H1 (cell line): Measurements from ENCODE around the gene CLDN6. TPM values are rescaled to one million over a fixed set of nuclear protein-coding genes. Genes with fewer than 3 reads are reported as not detected.

Source experiments
- ASH2L ChIP-seq: fragments of 200-600, 300-600 bp; sonication (generic); IDR thresholded peaks from one replicate; pipeline ENCODE4 v1.7.1; 2017; ENCODE audit warnings: low read length
- ATF2 ChIP-seq: IDR thresholded peaks from 2 replicates; pipeline ENCODE4 v1.6.1; 2012; ENCODE audit warnings: low read length, inconsistent platforms
- BRCA1 ChIP-seq: IDR thresholded peaks from 2 replicates; pipeline ENCODE4 v1.6.1; 2012; ENCODE audit warnings: low read depth, low read length, improper control_type of control experiment
- CBX8 ChIP-seq: fragments of 300-800, 300-1000 bp; sonication (generic); IDR thresholded peaks from 2 replicates; pipeline ENCODE4 v1.7.1; 2016; ENCODE audit warnings: low read depth, low read length, borderline replicate concordance
- CHD2 ChIP-seq: IDR thresholded peaks from 2 replicates; pipeline ENCODE4 v1.6.1; 2012; ENCODE audit warnings: low read length, improper control_type of control experiment
- CTBP2 ChIP-seq: IDR thresholded peaks from 2 replicates; pipeline ENCODE4 v1.7.0; 2011; ENCODE audit warnings: borderline replicate concordance, mild to moderate bottlenecking, moderate library complexity, mixed read lengths, low read length; ENCODE audit not compliant: insufficient read depth, insufficient read length
- EZH2 ChIP-seq: fragments of 200-600 bp; sonication (generic); IDR thresholded peaks from 2 replicates; pipeline ENCODE4 v1.7.1; 2012; ENCODE audit warnings: low read depth, mild to moderate bottlenecking, moderate library complexity, low read length, inconsistent platforms; ENCODE audit not compliant: severe bottlenecking
- FOSL1 ChIP-seq: IDR thresholded peaks from 2 replicates; pipeline ENCODE4 v1.6.1; 2011; ENCODE audit warnings: mild to moderate bottlenecking, low read depth, low read length, moderate library complexity; ENCODE audit not compliant: insufficient read depth
- GABPA ChIP-seq: IDR thresholded peaks from 2 replicates; pipeline ENCODE4 v1.6.1; 2011; ENCODE audit warnings: mild to moderate bottlenecking, low read length, moderate library complexity, borderline replicate concordance; ENCODE audit not compliant: insufficient read depth
- HDAC6 ChIP-seq: IDR thresholded peaks from one replicate; pipeline ENCODE4 v1.7.1; 2012; ENCODE audit warnings: low read depth, mild to moderate bottlenecking, inconsistent platforms, low read length, moderate library complexity
- JUND ChIP-seq: IDR thresholded peaks from 2 replicates; pipeline ENCODE4 v1.6.1; 2011; ENCODE audit warnings: mild to moderate bottlenecking, improper control_type of control experiment, low read length
- KDM1A ChIP-seq: fragments of 200-600, 300-600 bp; sonication (generic); IDR thresholded peaks from 2 replicates; pipeline ENCODE4 v1.7.1; 2016; ENCODE audit warnings: mild to moderate bottlenecking, low read length, borderline replicate concordance
- MAFK ChIP-seq: IDR thresholded peaks from 2 replicates; pipeline ENCODE4 v1.6.1; 2012; ENCODE audit warnings: low read depth, mild to moderate bottlenecking, improper control_type of control experiment, low read length
- NRF1 ChIP-seq: IDR thresholded peaks from 2 replicates; pipeline ENCODE4 v1.6.1; 2011; ENCODE audit warnings: mild to moderate bottlenecking, low read depth, low read length, improper control_type of control experiment
- POLR2A ChIP-seq, 2 experiments: IDR thresholded peaks; 1 replicate in 1 of 2; 2 replicates in 1 of 2; pipeline ENCODE4 v1.6.1; 2011; ENCODE audit warnings: low read depth in 2 of 2, low read length in 2 of 2, mild to moderate bottlenecking in 2 of 2; ENCODE audit errors: control extremely low read depth in 1 of 2
- POLR2AphosphoS5 ChIP-seq: IDR thresholded peaks from 2 replicates; pipeline ENCODE4 v1.6.1; 2011; ENCODE audit warnings: low read depth, low read length
- RFX5 ChIP-seq: IDR thresholded peaks from 2 replicates; pipeline ENCODE4 v1.6.1; 2011; ENCODE audit warnings: low read depth, low read length, improper control_type of control experiment, borderline replicate concordance
- SIX5 ChIP-seq: IDR thresholded peaks from 2 replicates; pipeline ENCODE4 v1.6.1; 2011; ENCODE audit warnings: mild to moderate bottlenecking, low read depth, low read length
- SP2 ChIP-seq: IDR thresholded peaks from 2 replicates; pipeline ENCODE4 v1.6.1; 2012; ENCODE audit warnings: mild to moderate bottlenecking, low read length, inconsistent platforms
- SUZ12 ChIP-seq: fragments of 200-600 bp; sonication (generic); IDR thresholded peaks from 2 replicates; pipeline ENCODE4 v1.6.1; 2012; ENCODE audit warnings: mild to moderate bottlenecking, inconsistent platforms, low read length, moderate library complexity, mixed read lengths
- TAF1 ChIP-seq: IDR thresholded peaks from 2 replicates; pipeline ENCODE4 v1.6.1; 2011; ENCODE audit warnings: mild to moderate bottlenecking, low read depth, low read length
- TCF12 ChIP-seq: IDR thresholded peaks from 2 replicates; pipeline ENCODE4 v1.6.1; 2011; ENCODE audit warnings: low read depth, mild to moderate bottlenecking, low read length
- polyA plus RNA-seq, 7 experiments: library from polyadenylated mRNA; depleted of rRNA in 3 of 7; stranded (reverse) in 5 of 7; unstranded in 2 of 7; fragments of >200 nt in 5 of 7; fragments of 200-250 nt in 2 of 7; gene quantifications; 1 replicate in 5 of 7; 2 replicates in 1 of 7; 4 replicates in 1 of 7; pipeline versions ENCODE4 v1.2.1 to v1.2.3, GENCODE V29; 2011 to 2013; ENCODE audit warnings: missing spikeins in 2 of 7, mixed read lengths in 2 of 7
- total RNA-seq: library from RNA; stranded (reverse); fragmentation: NEBNext Ultra II Directional; extraction: Animal tissue kit (Norgen Biotek cat#: 25700); gene quantifications from 2 replicates; pipeline ENCODE4 v1.2.1, GENCODE V29; 2021
- TF ChIP-seq, protein P1 (sequence below): IDR thresholded peaks from 2 replicates; pipeline ENCODE4 v1.6.1; 2012; ENCODE audit warnings: inconsistent platforms

The CLDN6 gene
- total and polyA plus RNA-seq, 2 of the 8 experiments (the other 6 are each of a cell fraction or from before 2014, with no cell fraction given), result 747 to 1,115 TPM

- TF ChIP-seq, protein P1, sequence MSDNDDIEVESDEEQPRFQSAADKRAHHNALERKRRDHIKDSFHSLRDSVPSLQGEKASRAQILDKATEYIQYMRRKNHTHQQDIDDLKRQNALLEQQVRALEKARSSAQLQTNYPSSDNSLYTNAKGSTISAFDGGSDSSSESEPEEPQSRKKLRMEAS, result peak; percentile 86
- TF ChIP-seq NRF1, result no peak; the same call in 1 of the 2 replicates
- TF ChIP-seq CHD2, result peak; percentile 87
- no peak for TF ChIP-seq CBX8
- no peak for TF ChIP-seq CTBP2
- no peak for TF ChIP-seq SP2
- TF ChIP-seq SUZ12, result no peak
- no peak for TF ChIP-seq FOSL1
- peak; percentile 58; the same call in 1 of the 2 replicates for TF ChIP-seq ATF2
- peak; percentile 72 for TF ChIP-seq TAF1
- TF ChIP-seq HDAC6, result no peak
- TF ChIP-seq TCF12, result peak; percentile 71; the same call in 1 of the 2 replicates
- TF ChIP-seq SIX5, result peak; percentile 96
- TF ChIP-seq GABPA, result no peak
- no peak for TF ChIP-seq KDM1A
- no peak for TF ChIP-seq RFX5
- no peak for TF ChIP-seq EZH2
- peak; percentile 98 for TF ChIP-seq POLR2AphosphoS5
- no peak for TF ChIP-seq JUND
- TF ChIP-seq MAFK, result no peak
- peak; percentile 86 to 89 for TF ChIP-seq POLR2A (IDR thresholded peaks at IDR 0.05; ENCODE audit: control extremely low read depth in 1 of 2, low read depth in 2 of 2, low read length in 2 of 2)
- TF ChIP-seq BRCA1, result 0 out of 2 replicates have a peak, but pooled peaks have one; percentile 51
- peak; percentile 71 for TF ChIP-seq ASH2L
Measured at GRCh38 chr16:3023669-3024478, 5.9 kb upstream of the CLDN6 start, which contains the start of the genes HCFC1R1 and THOC6 (continued).
